ENCODE data around the gene ATP8A2. TPM values are rescaled to one million over a fixed set of nuclear protein-coding genes. Genes with fewer than 3 reads are reported as not detected.

Gene ATP8A2
- total RNA-seq, 2 donors from 2014 or later, result 0.23 to 6.1 TPM

DNA sequence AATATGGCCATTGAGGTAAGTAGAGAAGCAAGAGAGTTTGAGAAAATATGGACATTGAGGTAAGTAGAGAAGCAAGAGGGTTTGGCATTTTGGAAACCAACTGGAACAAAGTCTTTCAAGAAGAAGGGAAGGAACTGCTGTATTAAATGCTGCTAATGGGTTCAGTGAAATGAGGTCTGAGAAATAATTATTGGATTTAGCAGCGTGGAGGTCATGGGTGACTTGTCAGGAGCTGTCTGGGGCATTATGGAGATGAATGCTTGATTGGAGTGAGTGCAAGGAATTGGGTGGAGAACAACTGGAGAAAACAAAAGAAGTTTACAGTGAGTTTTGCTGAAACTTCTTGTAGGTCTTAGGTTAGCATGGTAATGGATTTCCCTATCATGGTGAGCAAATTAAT, 232.3 kb downstream of the ATP8A2 start:
- Histone ChIP-seq H3K9me3 (no peaks in the 10 kb centered on the region), H3K36me3 (no peaks in the 10 kb centered on the region), H3K4me1 (replicated peaks) (no peaks in the 10 kb centered on the region), H3K27me3 (replicated peaks; ENCODE audit: insufficient read depth) (no peaks in the 10 kb centered on the region), H3K27ac (no peak overlapping the region), H3K4me3 (no peak overlapping the region)
- DNase-seq (ENCODE audit: low spot score), result no peak
- intact Hi-C loops (cut with DNase I), result no loop called here
- TF ChIP-seq POLR2A (IDR thresholded peaks at IDR 0.05) (no peak), POLR2AphosphoS5 (IDR thresholded peaks at IDR 0.05) (no peak)
- TF ChIP-seq, protein P1, sequence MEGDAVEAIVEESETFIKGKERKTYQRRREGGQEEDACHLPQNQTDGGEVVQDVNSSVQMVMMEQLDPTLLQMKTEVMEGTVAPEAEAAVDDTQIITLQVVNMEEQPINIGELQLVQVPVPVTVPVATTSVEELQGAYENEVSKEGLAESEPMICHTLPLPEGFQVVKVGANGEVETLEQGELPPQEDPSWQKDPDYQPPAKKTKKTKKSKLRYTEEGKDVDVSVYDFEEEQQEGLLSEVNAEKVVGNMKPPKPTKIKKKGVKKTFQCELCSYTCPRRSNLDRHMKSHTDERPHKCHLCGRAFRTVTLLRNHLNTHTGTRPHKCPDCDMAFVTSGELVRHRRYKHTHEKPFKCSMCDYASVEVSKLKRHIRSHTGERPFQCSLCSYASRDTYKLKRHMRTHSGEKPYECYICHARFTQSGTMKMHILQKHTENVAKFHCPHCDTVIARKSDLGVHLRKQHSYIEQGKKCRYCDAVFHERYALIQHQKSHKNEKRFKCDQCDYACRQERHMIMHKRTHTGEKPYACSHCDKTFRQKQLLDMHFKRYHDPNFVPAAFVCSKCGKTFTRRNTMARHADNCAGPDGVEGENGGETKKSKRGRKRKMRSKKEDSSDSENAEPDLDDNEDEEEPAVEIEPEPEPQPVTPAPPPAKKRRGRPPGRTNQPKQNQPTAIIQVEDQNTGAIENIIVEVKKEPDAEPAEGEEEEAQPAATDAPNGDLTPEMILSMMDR (IDR thresholded peaks at IDR 0.05), result no peak
- WGBS, result 85% methylated on average over 1 of the region's 1 CpG

DNA sequence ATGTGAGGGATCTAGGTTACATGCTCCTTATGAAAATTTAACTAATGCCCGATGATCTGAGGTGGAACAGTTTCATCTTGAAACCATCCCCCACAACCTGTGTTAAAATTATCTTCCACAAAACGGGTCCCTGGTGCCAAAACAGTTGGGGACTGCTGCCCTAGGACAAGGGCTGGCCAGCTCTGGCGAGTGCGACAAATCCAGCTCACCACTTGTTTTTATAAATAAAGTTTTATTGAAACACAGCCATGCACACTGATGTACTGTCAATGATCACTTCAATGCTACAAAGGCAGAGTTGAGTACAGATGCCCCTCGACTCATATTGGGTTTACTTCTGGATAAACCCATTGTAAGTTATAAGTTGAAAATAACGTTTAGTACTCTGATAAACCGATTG, 235.3 kb downstream of the ATP8A2 start:
- H3K27me3 ChIP-seq (replicated peaks; ENCODE audit: insufficient read depth), result no peaks in the 10 kb centered on the region
- no peak for DNase-seq (ENCODE audit: low spot score)
- no peaks in the 10 kb centered on the region for H3K36me3 ChIP-seq
- no peaks in the 10 kb centered on the region for H3K9me3 ChIP-seq
- TF ChIP-seq POLR2A (IDR thresholded peaks at IDR 0.05) (no peak), POLR2AphosphoS5 (IDR thresholded peaks at IDR 0.05) (no peak)
- TF ChIP-seq, protein P1 (IDR thresholded peaks at IDR 0.05), result no peak
- H3K4me3 ChIP-seq, result no peak overlapping the region
- 83% methylated on average over 7 of the region's 7 CpGs for WGBS
- H3K27ac ChIP-seq, result no peak overlapping the region
- H3K4me1 ChIP-seq (replicated peaks), result no peaks in the 10 kb centered on the region
- intact Hi-C loops (cut with DNase I), result no loop called here

DNA sequence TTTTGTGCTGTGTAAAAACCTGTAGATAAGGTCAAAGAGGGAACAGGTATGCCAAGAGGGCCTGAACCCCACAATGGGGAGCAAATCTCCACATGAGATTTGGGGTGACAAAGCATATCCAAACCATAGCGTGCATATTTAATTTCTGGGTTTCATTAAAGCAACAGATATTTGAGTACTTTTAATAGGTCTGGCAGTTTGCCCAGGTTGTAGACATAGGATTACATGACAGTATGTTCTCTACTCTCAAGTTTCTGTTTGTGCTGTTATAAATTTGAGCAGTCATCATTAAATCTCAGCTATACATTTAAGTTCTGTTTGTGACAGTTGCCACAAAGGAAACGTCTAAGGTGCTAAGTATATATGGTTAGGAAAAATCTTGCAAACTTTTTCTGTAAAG, 236.4 kb downstream of the ATP8A2 start:
- no peak overlapping the region for H3K4me3 ChIP-seq
- TF ChIP-seq POLR2AphosphoS5 (IDR thresholded peaks at IDR 0.05), result no peak
- TF ChIP-seq, protein P1 (IDR thresholded peaks at IDR 0.05), result no peak
- TF ChIP-seq POLR2A (IDR thresholded peaks at IDR 0.05), result no peak
- H3K27me3 ChIP-seq (replicated peaks; ENCODE audit: insufficient read depth), result no peaks in the 10 kb centered on the region
- intact Hi-C loops (cut with DNase I), result no loop called here
- H3K4me1 ChIP-seq (replicated peaks), result no peaks in the 10 kb centered on the region
- no peak overlapping the region for H3K27ac ChIP-seq
- 19% methylated on average over 2 of the region's 2 CpGs for WGBS
- no peaks in the 10 kb centered on the region for H3K9me3 ChIP-seq
- no peak for DNase-seq (ENCODE audit: low spot score)
- H3K36me3 ChIP-seq, result no peaks in the 10 kb centered on the region

DNA sequence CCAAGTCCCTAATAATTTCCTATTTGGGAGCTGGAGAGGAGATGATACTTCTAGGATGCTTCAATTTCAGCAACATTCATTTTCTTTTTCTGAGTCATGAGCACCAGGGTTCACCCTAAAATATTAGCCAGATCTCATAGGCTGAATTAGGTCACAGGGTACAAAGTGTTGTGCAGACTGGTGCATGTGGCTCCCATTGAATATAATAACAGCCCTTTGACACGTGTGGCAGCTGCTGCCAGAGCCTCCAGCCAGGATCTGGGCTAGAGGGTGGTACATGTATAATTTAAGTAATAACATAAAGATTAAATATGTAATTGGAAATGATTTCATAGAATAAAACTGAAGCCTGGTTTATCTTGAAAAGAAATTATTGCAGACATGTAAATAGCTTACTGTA, 244.9 kb downstream of the ATP8A2 start:
- H3K4me1 ChIP-seq (replicated peaks), result no peaks in the 10 kb centered on the region
- WGBS, result 58% methylated on average over 1 of the region's 1 CpG
- no peak for DNase-seq (ENCODE audit: low spot score)
- no peaks in the 10 kb centered on the region for H3K27me3 ChIP-seq (replicated peaks; ENCODE audit: insufficient read depth)
- H3K4me3 ChIP-seq, result no peak overlapping the region
- H3K9me3 ChIP-seq, result no peaks in the 10 kb centered on the region
- TF ChIP-seq, protein P1 (IDR thresholded peaks at IDR 0.05), result no peak
- no peak for TF ChIP-seq POLR2AphosphoS5 (IDR thresholded peaks at IDR 0.05)
- TF ChIP-seq POLR2A (IDR thresholded peaks at IDR 0.05), result no peak
- H3K27ac ChIP-seq, result no peak overlapping the region
- intact Hi-C loops (cut with DNase I), result no loop called here
- H3K36me3 ChIP-seq, result no peaks in the 10 kb centered on the region

DNA sequence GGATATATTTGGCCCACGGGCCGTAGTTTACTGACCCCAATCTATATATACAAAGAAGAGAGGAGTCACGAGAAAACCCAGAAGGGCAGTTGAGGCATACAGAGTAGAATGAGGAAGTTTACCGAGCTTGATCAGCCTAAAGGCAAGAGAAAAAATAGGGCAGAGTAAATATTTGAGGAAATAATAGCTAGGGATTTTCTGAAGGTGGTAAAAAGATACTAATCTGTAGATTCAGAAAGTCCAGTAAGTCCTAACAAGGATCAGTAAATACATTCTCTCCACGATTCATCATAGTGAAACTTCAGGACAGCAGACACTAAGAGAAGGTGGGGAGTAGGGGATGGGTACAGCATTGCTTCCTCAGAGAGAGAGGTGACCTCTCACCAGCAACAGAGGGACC, 248.1 kb downstream of the ATP8A2 start:
- TF ChIP-seq POLR2AphosphoS5 (IDR thresholded peaks at IDR 0.05) (no peak), POLR2A (IDR thresholded peaks at IDR 0.05) (no peak)
- TF ChIP-seq, protein P1 (IDR thresholded peaks at IDR 0.05), result no peak
- no peaks in the 10 kb centered on the region for H3K9me3 ChIP-seq
- no peaks in the 10 kb centered on the region for H3K4me1 ChIP-seq (replicated peaks)
- no peak overlapping the region for H3K4me3 ChIP-seq
- intact Hi-C loops (cut with DNase I), result no loop called here
- DNase-seq (ENCODE audit: low spot score), result no peak
- WGBS, result 56% methylated on average over 5 of the region's 5 CpGs
- no peaks in the 10 kb centered on the region for H3K27me3 ChIP-seq (replicated peaks; ENCODE audit: insufficient read depth)
- H3K27ac ChIP-seq, result no peak overlapping the region
- no peaks in the 10 kb centered on the region for H3K36me3 ChIP-seq
